Measurements from ENCODE around the gene CDH4. TPM values are rescaled to one million over a fixed set of nuclear protein-coding genes. Genes with fewer than 3 reads are reported as not detected.

CDH4 gene
- total RNA-seq, 1 donor from 2014 or later = 2.9 TPM

- H3K9me3 Mint-ChIP-seq = no peaks in the 10 kb centered on the region
- Histone ChIP-seq H3K27me3 (no peaks in the 10 kb centered on the region), H3K79me2 (ENCODE audit: low read depth) (no peaks in the 10 kb centered on the region), H3K9ac (no peak overlapping the region), H3K4me1 (peaks cover 15% of the 10 kb centered on the region), H3K9me3 (ENCODE audit: low read depth) (no peaks in the 10 kb centered on the region), H2AFZ (replicated peaks) (no peak overlapping the region), H3F3A (ENCODE audit: low read depth) (no peaks in the 10 kb centered on the region), H3K4me3 (no peak overlapping the region), H3K4me2 (no peak overlapping the region), H3K27ac (no peak overlapping the region), H3K36me3 (no peaks in the 10 kb centered on the region), H4K20me1 (ENCODE audit: low read depth) (no peaks in the 10 kb centered on the region)
- peak; percentile 48 for DNase-seq (ENCODE audit: low spot score)
- no peaks in the 10 kb centered on the region for H3K36me3 Mint-ChIP-seq
- H3K27me3 Mint-ChIP-seq (ENCODE audit: insufficient read depth, low read depth) = peaks cover 7% of the 10 kb centered on the region
- H3K4me1 Mint-ChIP-seq = peaks cover 30% of the 10 kb centered on the region
- H3K27ac Mint-ChIP-seq = peak overlapping the region; percentile 79
- H3K4me3 Mint-ChIP-seq = no peak overlapping the region
- TF ChIP-seq EZH2 (IDR thresholded peaks at IDR 0.05) = no peak
- TF ChIP-seq CTCF (IDR thresholded peaks at IDR 0.05) = no peak
- no peak for TF ChIP-seq EZH2phosphoT487 (IDR thresholded peaks at IDR 0.05)
Measured at GRCh38 chr20:61733891-61734732, 482.1 kb downstream of the CDH4 start.

DNA sequence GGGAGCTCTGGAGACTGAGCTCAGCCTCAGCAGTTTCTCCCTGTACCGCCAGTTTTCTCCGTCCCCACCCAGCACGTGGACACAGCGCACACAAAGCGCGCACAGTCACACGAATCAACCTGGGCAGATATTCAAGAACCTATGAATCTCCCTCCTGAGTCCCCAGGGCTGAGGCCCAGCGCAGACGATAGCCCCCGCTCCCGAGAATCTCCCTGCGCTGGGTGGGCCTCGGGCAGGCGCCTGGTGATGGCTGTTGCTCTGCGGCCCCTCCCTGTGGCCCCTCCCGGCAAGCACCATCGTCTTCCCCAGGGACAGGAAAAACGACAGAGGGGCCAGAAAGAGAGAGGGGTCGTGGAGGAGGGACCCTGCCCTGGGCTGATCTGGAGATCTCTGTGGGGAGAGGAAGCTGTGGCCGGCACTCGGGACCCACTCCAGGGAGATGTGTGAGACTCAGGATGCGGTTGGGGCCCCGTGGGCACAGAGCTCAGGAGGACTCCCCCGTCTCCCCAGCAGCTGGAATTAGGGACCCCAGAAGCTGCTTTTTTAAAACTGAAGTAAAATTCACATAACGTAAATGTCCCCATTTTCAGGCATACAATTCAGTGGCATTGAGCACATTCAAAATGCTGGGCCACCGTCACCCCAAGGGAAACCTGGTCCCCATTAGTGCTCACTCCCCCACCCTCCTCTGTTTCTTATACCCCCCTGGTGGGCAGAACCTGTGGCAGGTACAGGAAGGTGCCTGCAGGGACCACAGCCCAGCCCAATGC lies 482.9 kb downstream of the CDH4 start:
- TF ChIP-seq EZH2phosphoT487 (IDR thresholded peaks at IDR 0.05) (no peak), EZH2 (IDR thresholded peaks at IDR 0.05) (no peak), CTCF (IDR thresholded peaks at IDR 0.05) (no peak)
- no peaks in the 10 kb centered on the region for H3K79me2 ChIP-seq (ENCODE audit: low read depth)
- no peaks in the 10 kb centered on the region for H3K27me3 ChIP-seq
- DNase-seq (ENCODE audit: low spot score) = no peak
- peaks cover 9% of the 10 kb centered on the region for H3K4me1 ChIP-seq
- Mint-ChIP-seq H3K4me3 (no peak overlapping the region), H3K27me3 (ENCODE audit: insufficient read depth, low read depth) (peaks cover 7% of the 10 kb centered on the region), H3K27ac (peak overlapping the region; percentile 79), H3K36me3 (no peaks in the 10 kb centered on the region), H3K9me3 (no peaks in the 10 kb centered on the region), H3K4me1 (peaks cover 24% of the 10 kb centered on the region)
- H3K9ac ChIP-seq = no peak overlapping the region
- no peaks in the 10 kb centered on the region for H3K36me3 ChIP-seq
- no peak overlapping the region for H2AFZ ChIP-seq (replicated peaks)
- no peaks in the 10 kb centered on the region for H3F3A ChIP-seq (ENCODE audit: low read depth)
- no peak overlapping the region for H3K27ac ChIP-seq
- H3K4me2 ChIP-seq = no peak overlapping the region
- no peaks in the 10 kb centered on the region for H3K9me3 ChIP-seq (ENCODE audit: low read depth)
- H4K20me1 ChIP-seq (ENCODE audit: low read depth) = no peaks in the 10 kb centered on the region
- no peak overlapping the region for H3K4me3 ChIP-seq

GRCh38 chr20:61735503-61735785 lies 483.4 kb downstream of the CDH4 start:
- no peak overlapping the region for H3K4me2 ChIP-seq
- DNase-seq (ENCODE audit: low spot score) = no peak
- H3K4me1 ChIP-seq = peaks cover 9% of the 10 kb centered on the region
- Mint-ChIP-seq H3K4me1 (peaks cover 24% of the 10 kb centered on the region), H3K27me3 (ENCODE audit: insufficient read depth, low read depth) (peaks cover 7% of the 10 kb centered on the region), H3K9me3 (no peaks in the 10 kb centered on the region), H3K27ac (no peak overlapping the region), H3K4me3 (no peak overlapping the region), H3K36me3 (no peaks in the 10 kb centered on the region)
- H3K9me3 ChIP-seq (ENCODE audit: low read depth) = no peaks in the 10 kb centered on the region
- no peak overlapping the region for H3K4me3 ChIP-seq
- no peaks in the 10 kb centered on the region for H3K79me2 ChIP-seq (ENCODE audit: low read depth)
- no peak overlapping the region for H3K27ac ChIP-seq
- TF ChIP-seq EZH2phosphoT487 (IDR thresholded peaks at IDR 0.05) (no peak), CTCF (IDR thresholded peaks at IDR 0.05) (no peak), EZH2 (IDR thresholded peaks at IDR 0.05) (no peak)
- no peak overlapping the region for H3K9ac ChIP-seq
- H3K27me3 ChIP-seq = no peaks in the 10 kb centered on the region
- H3K36me3 ChIP-seq = no peaks in the 10 kb centered on the region
- H2AFZ ChIP-seq (replicated peaks) = no peak overlapping the region
- no peaks in the 10 kb centered on the region for H4K20me1 ChIP-seq (ENCODE audit: low read depth)
- H3F3A ChIP-seq (ENCODE audit: low read depth) = no peaks in the 10 kb centered on the region

Data from neural progenitor cell (in vitro differentiated cells).